ENCODE measurements around the gene PPP2R5C. TPM values are rescaled to one million over a fixed set of nuclear protein-coding genes. Genes with fewer than 3 reads are reported as not detected.

PPP2R5C gene
- total and polyA plus RNA-seq, 9 of the 15 experiments (the other 6 are each of a cell fraction or from before 2014, with no cell fraction given): 284 to 617 (median 395) TPM

- no peak for TF ChIP-seq NCOA2 (IDR thresholded peaks at IDR 0.05; ENCODE audit: partially characterized antibody in 2 of 2)
- no peak for TF ChIP-seq MYBL2 (IDR thresholded peaks at IDR 0.05; ENCODE audit: low read depth)
- TF ChIP-seq MYBL2 (CRISPR knock-in tag; IDR thresholded peaks at IDR 0.05; ENCODE audit: borderline replicate concordance): no peak
- TF ChIP-seq, protein P1, sequence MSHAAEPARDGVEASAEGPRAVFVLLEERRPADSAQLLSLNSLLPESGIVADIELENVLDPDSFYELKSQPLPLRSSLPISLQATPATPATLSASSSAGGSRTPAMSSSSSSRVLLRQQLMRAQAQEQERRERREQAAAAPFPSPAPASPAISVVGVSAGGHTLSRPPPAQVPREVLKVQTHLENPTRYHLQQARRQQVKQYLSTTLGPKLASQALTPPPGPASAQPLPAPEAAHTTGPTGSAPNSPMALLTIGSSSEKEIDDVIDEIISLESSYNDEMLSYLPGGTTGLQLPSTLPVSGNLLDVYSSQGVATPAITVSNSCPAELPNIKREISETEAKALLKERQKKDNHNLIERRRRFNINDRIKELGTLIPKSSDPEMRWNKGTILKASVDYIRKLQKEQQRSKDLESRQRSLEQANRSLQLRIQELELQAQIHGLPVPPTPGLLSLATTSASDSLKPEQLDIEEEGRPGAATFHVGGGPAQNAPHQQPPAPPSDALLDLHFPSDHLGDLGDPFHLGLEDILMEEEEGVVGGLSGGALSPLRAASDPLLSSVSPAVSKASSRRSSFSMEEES (CRISPR knock-in tag; IDR thresholded peaks at IDR 0.05): no peak
- no peak for TF ChIP-seq ZNF324 (CRISPR knock-in tag; IDR thresholded peaks at IDR 0.05)
- TF ChIP-seq ATF2 (CRISPR knock-in tag; IDR thresholded peaks at IDR 0.05): no peak
- no peak for TF ChIP-seq ZNF184 (CRISPR knock-in tag; IDR thresholded peaks at IDR 0.05)
- TF ChIP-seq SIX5 (IDR thresholded peaks at IDR 0.05; ENCODE audit: borderline replicate concordance in 1 of 2, insufficient read depth in 1 of 2, low read depth in 1 of 2, low read length in 2 of 2): no peak
- TF ChIP-seq, protein P2, sequence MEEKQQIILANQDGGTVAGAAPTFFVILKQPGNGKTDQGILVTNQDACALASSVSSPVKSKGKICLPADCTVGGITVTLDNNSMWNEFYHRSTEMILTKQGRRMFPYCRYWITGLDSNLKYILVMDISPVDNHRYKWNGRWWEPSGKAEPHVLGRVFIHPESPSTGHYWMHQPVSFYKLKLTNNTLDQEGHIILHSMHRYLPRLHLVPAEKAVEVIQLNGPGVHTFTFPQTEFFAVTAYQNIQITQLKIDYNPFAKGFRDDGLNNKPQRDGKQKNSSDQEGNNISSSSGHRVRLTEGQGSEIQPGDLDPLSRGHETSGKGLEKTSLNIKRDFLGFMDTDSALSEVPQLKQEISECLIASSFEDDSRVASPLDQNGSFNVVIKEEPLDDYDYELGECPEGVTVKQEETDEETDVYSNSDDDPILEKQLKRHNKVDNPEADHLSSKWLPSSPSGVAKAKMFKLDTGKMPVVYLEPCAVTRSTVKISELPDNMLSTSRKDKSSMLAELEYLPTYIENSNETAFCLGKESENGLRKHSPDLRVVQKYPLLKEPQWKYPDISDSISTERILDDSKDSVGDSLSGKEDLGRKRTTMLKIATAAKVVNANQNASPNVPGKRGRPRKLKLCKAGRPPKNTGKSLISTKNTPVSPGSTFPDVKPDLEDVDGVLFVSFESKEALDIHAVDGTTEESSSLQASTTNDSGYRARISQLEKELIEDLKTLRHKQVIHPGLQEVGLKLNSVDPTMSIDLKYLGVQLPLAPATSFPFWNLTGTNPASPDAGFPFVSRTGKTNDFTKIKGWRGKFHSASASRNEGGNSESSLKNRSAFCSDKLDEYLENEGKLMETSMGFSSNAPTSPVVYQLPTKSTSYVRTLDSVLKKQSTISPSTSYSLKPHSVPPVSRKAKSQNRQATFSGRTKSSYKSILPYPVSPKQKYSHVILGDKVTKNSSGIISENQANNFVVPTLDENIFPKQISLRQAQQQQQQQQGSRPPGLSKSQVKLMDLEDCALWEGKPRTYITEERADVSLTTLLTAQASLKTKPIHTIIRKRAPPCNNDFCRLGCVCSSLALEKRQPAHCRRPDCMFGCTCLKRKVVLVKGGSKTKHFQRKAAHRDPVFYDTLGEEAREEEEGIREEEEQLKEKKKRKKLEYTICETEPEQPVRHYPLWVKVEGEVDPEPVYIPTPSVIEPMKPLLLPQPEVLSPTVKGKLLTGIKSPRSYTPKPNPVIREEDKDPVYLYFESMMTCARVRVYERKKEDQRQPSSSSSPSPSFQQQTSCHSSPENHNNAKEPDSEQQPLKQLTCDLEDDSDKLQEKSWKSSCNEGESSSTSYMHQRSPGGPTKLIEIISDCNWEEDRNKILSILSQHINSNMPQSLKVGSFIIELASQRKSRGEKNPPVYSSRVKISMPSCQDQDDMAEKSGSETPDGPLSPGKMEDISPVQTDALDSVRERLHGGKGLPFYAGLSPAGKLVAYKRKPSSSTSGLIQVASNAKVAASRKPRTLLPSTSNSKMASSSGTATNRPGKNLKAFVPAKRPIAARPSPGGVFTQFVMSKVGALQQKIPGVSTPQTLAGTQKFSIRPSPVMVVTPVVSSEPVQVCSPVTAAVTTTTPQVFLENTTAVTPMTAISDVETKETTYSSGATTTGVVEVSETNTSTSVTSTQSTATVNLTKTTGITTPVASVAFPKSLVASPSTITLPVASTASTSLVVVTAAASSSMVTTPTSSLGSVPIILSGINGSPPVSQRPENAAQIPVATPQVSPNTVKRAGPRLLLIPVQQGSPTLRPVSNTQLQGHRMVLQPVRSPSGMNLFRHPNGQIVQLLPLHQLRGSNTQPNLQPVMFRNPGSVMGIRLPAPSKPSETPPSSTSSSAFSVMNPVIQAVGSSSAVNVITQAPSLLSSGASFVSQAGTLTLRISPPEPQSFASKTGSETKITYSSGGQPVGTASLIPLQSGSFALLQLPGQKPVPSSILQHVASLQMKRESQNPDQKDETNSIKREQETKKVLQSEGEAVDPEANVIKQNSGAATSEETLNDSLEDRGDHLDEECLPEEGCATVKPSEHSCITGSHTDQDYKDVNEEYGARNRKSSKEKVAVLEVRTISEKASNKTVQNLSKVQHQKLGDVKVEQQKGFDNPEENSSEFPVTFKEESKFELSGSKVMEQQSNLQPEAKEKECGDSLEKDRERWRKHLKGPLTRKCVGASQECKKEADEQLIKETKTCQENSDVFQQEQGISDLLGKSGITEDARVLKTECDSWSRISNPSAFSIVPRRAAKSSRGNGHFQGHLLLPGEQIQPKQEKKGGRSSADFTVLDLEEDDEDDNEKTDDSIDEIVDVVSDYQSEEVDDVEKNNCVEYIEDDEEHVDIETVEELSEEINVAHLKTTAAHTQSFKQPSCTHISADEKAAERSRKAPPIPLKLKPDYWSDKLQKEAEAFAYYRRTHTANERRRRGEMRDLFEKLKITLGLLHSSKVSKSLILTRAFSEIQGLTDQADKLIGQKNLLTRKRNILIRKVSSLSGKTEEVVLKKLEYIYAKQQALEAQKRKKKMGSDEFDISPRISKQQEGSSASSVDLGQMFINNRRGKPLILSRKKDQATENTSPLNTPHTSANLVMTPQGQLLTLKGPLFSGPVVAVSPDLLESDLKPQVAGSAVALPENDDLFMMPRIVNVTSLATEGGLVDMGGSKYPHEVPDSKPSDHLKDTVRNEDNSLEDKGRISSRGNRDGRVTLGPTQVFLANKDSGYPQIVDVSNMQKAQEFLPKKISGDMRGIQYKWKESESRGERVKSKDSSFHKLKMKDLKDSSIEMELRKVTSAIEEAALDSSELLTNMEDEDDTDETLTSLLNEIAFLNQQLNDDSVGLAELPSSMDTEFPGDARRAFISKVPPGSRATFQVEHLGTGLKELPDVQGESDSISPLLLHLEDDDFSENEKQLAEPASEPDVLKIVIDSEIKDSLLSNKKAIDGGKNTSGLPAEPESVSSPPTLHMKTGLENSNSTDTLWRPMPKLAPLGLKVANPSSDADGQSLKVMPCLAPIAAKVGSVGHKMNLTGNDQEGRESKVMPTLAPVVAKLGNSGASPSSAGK (IDR thresholded peaks at IDR 0.05): peak; percentile 44; the same call in 1 of the 2 replicates
- TF ChIP-seq TBP (optimal IDR thresholded peaks at IDR 0.05; ENCODE audit: low read depth, low read length): no peak
- no peak for TF ChIP-seq ZNF316 (IDR thresholded peaks at IDR 0.05)
- no peak for TF ChIP-seq GABPB2 (CRISPR knock-in tag; conservative IDR thresholded peaks at IDR 0.05)
Measured at GRCh38 chr14:101957406-101958234, 196.1 kb downstream of the PPP2R5C start (continued).
